Fibroblast of villous mesenchyme (primary cell): ENCODE data around the gene ADAMTSL2. TPM values are rescaled to one million over a fixed set of nuclear protein-coding genes. Genes with fewer than 3 reads are reported as not detected.
A peak's percentile ranks its signal among the peaks of the same experiment; 100 is the strongest.

Experiments
- DNase-seq: peaks from one replicate; pipeline ENCODE4 v3.0.0-alpha.2; 2010; ENCODE audit warnings: low read depth
- H3K4me3 ChIP-seq: 2 replicates; pipeline ENCODE4 v1.5.1; 2011; ENCODE audit warnings: low read depth, mild to moderate bottlenecking, low read length
- CTCF ChIP-seq: IDR thresholded peaks from 2 replicates; pipeline ENCODE4 v1.5.1; 2012; ENCODE audit warnings: low read depth, mild to moderate bottlenecking, low read length; ENCODE audit not compliant: insufficient read depth
- total RNA-seq: library from RNA; depleted of rRNA; stranded (reverse); fragments of >200 nt; gene quantifications from 2 replicates; pipeline ENCODE4 v1.2.3, GENCODE V29; 2012

ADAMTSL2 gene
- total RNA-seq, 1 donor, result under 0.01 TPM

GRCh38 chr9:133579601-133580418, 45.3 kb downstream of the ADAMTSL2 start:
- H3K4me3 ChIP-seq, result no peak overlapping the region
- no peak for TF ChIP-seq CTCF
- no peak for DNase-seq

- DNase-seq, result no peak
- no peak overlapping the region for H3K4me3 ChIP-seq
- TF ChIP-seq CTCF, result no peak
These were observed 45.9 kb downstream of the ADAMTSL2 start for GRCh38 chr9:133580419-133580738.

GRCh38 chr9:133581011-133581410, 46.5 kb downstream of the ADAMTSL2 start:
- no peak for TF ChIP-seq CTCF
- H3K4me3 ChIP-seq, result no peak overlapping the region
- DNase-seq, result no peak

- no peak overlapping the region for H3K4me3 ChIP-seq
- peak; percentile 99 for DNase-seq
- no peak for TF ChIP-seq CTCF
These were observed 47.2 kb downstream of the ADAMTSL2 start for GRCh38 chr9:133581513-133582343.

- DNase-seq, result no peak
- no peak overlapping the region for H3K4me3 ChIP-seq
- no peak for TF ChIP-seq CTCF
These were observed 48.1 kb downstream of the ADAMTSL2 start for GRCh38 chr9:133582501-133583045.

- TF ChIP-seq CTCF, result no peak
- H3K4me3 ChIP-seq, result no peak overlapping the region
- DNase-seq, result no peak
These were observed 48.6 kb downstream of the ADAMTSL2 start for GRCh38 chr9:133583111-133583510.
